ENCODE measurements around the gene ERCC6L2.

Gene ERCC6L2

DNA sequence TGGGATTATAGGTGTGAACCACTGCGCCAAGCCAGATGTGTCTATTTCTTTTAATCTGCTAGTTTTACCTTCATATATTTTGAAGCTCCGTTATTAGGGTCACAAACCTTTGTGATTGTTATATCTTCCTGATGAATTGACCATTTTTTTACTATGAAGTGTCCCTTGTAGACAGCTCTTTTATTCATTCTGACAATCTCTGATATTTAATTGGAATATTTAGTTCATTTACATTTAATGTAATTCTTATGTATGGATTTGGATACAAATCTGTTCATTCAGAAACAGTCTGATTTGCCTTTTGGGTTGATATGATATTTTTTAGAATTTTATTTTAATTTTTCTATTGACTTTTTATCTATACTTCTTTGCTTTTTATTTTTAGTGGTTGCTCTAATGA lies 17.2 kb downstream of the ERCC6L2 start:
- WGBS (ENCODE audit: extremely low coverage, insufficient coverage, insufficient read length), result no CpG with 5 or more reads among the region's 2 CpGs
- H3K79me1 ChIP-seq (ENCODE audit: low read length), result no peaks in the 10 kb centered on the region
- DNase-seq, result no peak
- no peaks in the 10 kb centered on the region for H3K79me2 ChIP-seq (ENCODE audit: control insufficient read depth, insufficient read depth, low read length, poor library complexity)
- H3K14ac ChIP-seq (ENCODE audit: low read length), result no peak overlapping the region
- H3K27ac ChIP-seq (ENCODE audit: low read depth, low read length), result no peak overlapping the region
- no peak overlapping the region for H3K4me2 ChIP-seq (ENCODE audit: low read length)
- H3K4ac ChIP-seq (ENCODE audit: low read depth, low read length), result no peak overlapping the region
- H3K9me3 ChIP-seq (ENCODE audit: insufficient read depth, low read depth, low read length), result no peaks in the 10 kb centered on the region
- H3K36me3 ChIP-seq (ENCODE audit: control insufficient read depth in 1 of 2, insufficient read depth in 2 of 2, low read length in 2 of 2), result peaks cover 0 to 1% of the 10 kb centered on the region in 2 experiments
- no peak overlapping the region for H4K8ac ChIP-seq (ENCODE audit: low read depth, low read length)
- no peak overlapping the region for H2BK12ac ChIP-seq (ENCODE audit: low read length)
- no peak overlapping the region for H2BK5ac ChIP-seq (ENCODE audit: low read depth, low read length, poor library complexity)
- no peak overlapping the region for H4K91ac ChIP-seq (ENCODE audit: low read depth, low read length)
- H2BK120ac ChIP-seq (ENCODE audit: insufficient read depth, low read length, poor library complexity), result no peak overlapping the region
- no peak overlapping the region for H4K12ac ChIP-seq (ENCODE audit: low read depth, low read length)
- H3K9ac ChIP-seq (ENCODE audit: low read length), result no peak overlapping the region
- no peaks in the 10 kb centered on the region for H3K27me3 ChIP-seq (ENCODE audit: insufficient read depth, low read length)
- no peak overlapping the region for H2AFZ ChIP-seq (ENCODE audit: insufficient read depth, low read length, poor library complexity)
- no peak overlapping the region for H3K18ac ChIP-seq (ENCODE audit: low read length)
- H3K23ac ChIP-seq (ENCODE audit: low read length), result no peak overlapping the region
- no peaks in the 10 kb centered on the region for H3K4me1 ChIP-seq (ENCODE audit: control insufficient read depth in 1 of 2, insufficient read depth in 2 of 2, low read length in 2 of 2)
- no peak overlapping the region for H3K4me3 ChIP-seq (ENCODE audit: low read depth, low read length)
- no peak overlapping the region for H2AK5ac ChIP-seq (ENCODE audit: low read length)

DNA sequence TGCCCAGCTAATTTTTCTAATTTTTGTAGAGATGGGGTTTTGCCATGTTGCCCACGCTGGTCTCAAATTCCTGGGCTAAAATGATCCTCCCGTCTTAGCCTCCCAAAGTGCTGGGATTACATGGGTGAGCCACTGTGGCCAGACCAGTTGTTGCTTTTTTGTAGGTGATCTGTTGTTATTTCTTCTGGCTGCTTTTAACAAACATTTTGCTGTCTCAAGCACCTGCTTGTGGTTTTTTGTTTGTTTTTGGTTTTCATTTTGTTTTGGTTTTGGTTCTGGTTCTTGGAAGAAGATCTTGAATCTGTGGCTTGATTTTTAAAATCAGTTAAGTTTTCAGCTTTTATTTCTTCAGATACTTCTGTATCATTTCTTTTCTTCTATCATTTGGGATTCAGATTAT lies 21.1 kb downstream of the ERCC6L2 start:
- Histone ChIP-seq H4K8ac (ENCODE audit: low read depth, low read length) (no peak overlapping the region), H3K79me2 (ENCODE audit: control insufficient read depth, insufficient read depth, low read length, poor library complexity) (no peaks in the 10 kb centered on the region), H4K91ac (ENCODE audit: low read depth, low read length) (no peak overlapping the region), H3K4ac (ENCODE audit: low read depth, low read length) (no peak overlapping the region), H3K9me3 (ENCODE audit: insufficient read depth, low read depth, low read length) (no peaks in the 10 kb centered on the region), H3K9ac (ENCODE audit: low read length) (no peak overlapping the region), H3K36me3 (ENCODE audit: control insufficient read depth in 1 of 2, insufficient read depth in 2 of 2, low read length in 2 of 2) (peaks cover 1 to 6% of the 10 kb centered on the region in 2 experiments), H2AFZ (ENCODE audit: insufficient read depth, low read length, poor library complexity) (no peak overlapping the region), H3K79me1 (ENCODE audit: low read length) (no peaks in the 10 kb centered on the region), H3K14ac (ENCODE audit: low read length) (no peak overlapping the region), H3K27me3 (ENCODE audit: insufficient read depth, low read length) (no peaks in the 10 kb centered on the region), H2BK120ac (ENCODE audit: insufficient read depth, low read length, poor library complexity) (no peak overlapping the region), H2BK5ac (ENCODE audit: low read depth, low read length, poor library complexity) (no peak overlapping the region), H3K4me2 (ENCODE audit: low read length) (no peak overlapping the region), H3K27ac (ENCODE audit: low read depth, low read length) (no peak overlapping the region), H2AK5ac (ENCODE audit: low read length) (no peak overlapping the region), H3K4me3 (ENCODE audit: low read depth, low read length) (no peak overlapping the region), H3K18ac (ENCODE audit: low read length) (no peak overlapping the region), H3K23ac (ENCODE audit: low read length) (no peak overlapping the region), H2BK12ac (ENCODE audit: low read length) (no peak overlapping the region), H4K12ac (ENCODE audit: low read depth, low read length) (no peak overlapping the region), H3K4me1 (ENCODE audit: control insufficient read depth in 1 of 2, insufficient read depth in 2 of 2, low read length in 2 of 2) (no peaks in the 10 kb centered on the region)
- no peak for DNase-seq
- WGBS (ENCODE audit: extremely low coverage, insufficient coverage, insufficient read length), result no CpG with 5 or more reads among the region's 2 CpGs

DNA sequence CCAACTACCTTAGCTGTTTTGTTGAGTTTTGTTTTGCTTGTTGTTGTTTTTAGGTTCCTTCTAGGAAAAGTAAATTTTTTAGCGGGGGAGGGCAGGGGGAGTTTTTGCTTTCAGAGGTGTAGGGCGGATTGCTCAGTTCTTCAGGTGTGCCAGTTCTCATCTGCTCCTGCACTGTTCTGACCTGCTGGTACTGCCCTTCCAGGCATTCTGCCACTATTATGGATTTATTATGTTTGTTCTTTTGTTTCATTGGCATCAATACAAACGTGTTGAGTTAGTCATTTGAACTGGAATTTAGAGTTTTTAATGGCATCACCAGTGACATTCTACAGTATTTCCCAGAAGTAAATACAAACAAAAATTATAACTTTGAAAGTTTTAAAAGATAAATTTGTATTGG lies 26.0 kb downstream of the ERCC6L2 start:
- no CpG with 5 or more reads among the region's 3 CpGs for WGBS (ENCODE audit: extremely low coverage, insufficient coverage, insufficient read length)
- Histone ChIP-seq H3K9me3 (ENCODE audit: insufficient read depth, low read depth, low read length) (no peaks in the 10 kb centered on the region), H3K36me3 (ENCODE audit: control insufficient read depth in 1 of 2, insufficient read depth in 2 of 2, low read length in 2 of 2) (peaks cover 0 to 6% of the 10 kb centered on the region in 2 experiments), H3K4ac (ENCODE audit: low read depth, low read length) (no peak overlapping the region), H3K79me2 (ENCODE audit: control insufficient read depth, insufficient read depth, low read length, poor library complexity) (no peaks in the 10 kb centered on the region), H2BK120ac (ENCODE audit: insufficient read depth, low read length, poor library complexity) (no peak overlapping the region), H4K8ac (ENCODE audit: low read depth, low read length) (no peak overlapping the region), H3K4me3 (ENCODE audit: low read depth, low read length) (no peak overlapping the region), H4K91ac (ENCODE audit: low read depth, low read length) (no peak overlapping the region), H2AFZ (ENCODE audit: insufficient read depth, low read length, poor library complexity) (no peak overlapping the region), H2AK5ac (ENCODE audit: low read length) (no peak overlapping the region), H2BK12ac (ENCODE audit: low read length) (no peak overlapping the region), H4K12ac (ENCODE audit: low read depth, low read length) (no peak overlapping the region), H3K18ac (ENCODE audit: low read length) (no peak overlapping the region), H3K23ac (ENCODE audit: low read length) (no peak overlapping the region), H3K4me2 (ENCODE audit: low read length) (no peak overlapping the region), H2BK5ac (ENCODE audit: low read depth, low read length, poor library complexity) (no peak overlapping the region), H3K4me1 (ENCODE audit: control insufficient read depth in 1 of 2, insufficient read depth in 2 of 2, low read length in 2 of 2) (no peaks in the 10 kb centered on the region), H3K14ac (ENCODE audit: low read length) (no peak overlapping the region), H3K9ac (ENCODE audit: low read length) (no peak overlapping the region), H3K27me3 (ENCODE audit: insufficient read depth, low read length) (no peaks in the 10 kb centered on the region), H3K27ac (ENCODE audit: low read depth, low read length) (no peak overlapping the region), H3K79me1 (ENCODE audit: low read length) (no peaks in the 10 kb centered on the region)
- DNase-seq, result no peak

DNA sequence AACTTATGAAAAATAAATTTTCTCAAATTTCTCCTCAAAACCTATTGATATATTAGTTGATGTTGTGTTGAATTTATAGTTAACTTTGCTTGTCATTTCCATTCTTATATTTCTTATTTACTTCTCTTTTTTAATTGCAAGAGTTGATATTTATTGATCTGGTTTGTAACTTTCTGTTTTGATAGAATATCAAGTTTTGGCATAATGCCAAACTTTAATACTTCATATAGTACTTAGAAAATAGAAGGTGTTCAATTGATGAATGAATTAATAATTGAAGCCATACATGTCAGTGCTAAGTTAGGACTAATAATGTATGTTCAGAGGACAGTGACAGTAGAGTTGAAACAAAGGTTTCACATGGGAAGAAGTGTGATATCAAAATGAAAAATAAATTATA lies 27.9 kb downstream of the ERCC6L2 start:
- H2BK12ac ChIP-seq (ENCODE audit: low read length), result no peak overlapping the region
- no peak overlapping the region for H4K12ac ChIP-seq (ENCODE audit: low read depth, low read length)
- no peak overlapping the region for H3K4ac ChIP-seq (ENCODE audit: low read depth, low read length)
- no peaks in the 10 kb centered on the region for H3K79me1 ChIP-seq (ENCODE audit: low read length)
- no peak overlapping the region for H4K8ac ChIP-seq (ENCODE audit: low read depth, low read length)
- peaks cover 2 to 6% of the 10 kb centered on the region in 2 experiments for H3K36me3 ChIP-seq (ENCODE audit: control insufficient read depth in 1 of 2, insufficient read depth in 2 of 2, low read length in 2 of 2)
- H3K18ac ChIP-seq (ENCODE audit: low read length), result no peak overlapping the region
- no peak overlapping the region for H3K23ac ChIP-seq (ENCODE audit: low read length)
- no peak overlapping the region for H3K27ac ChIP-seq (ENCODE audit: low read depth, low read length)
- H2AFZ ChIP-seq (ENCODE audit: insufficient read depth, low read length, poor library complexity), result no peak overlapping the region
- H3K79me2 ChIP-seq (ENCODE audit: control insufficient read depth, insufficient read depth, low read length, poor library complexity), result no peaks in the 10 kb centered on the region
- H3K4me1 ChIP-seq (ENCODE audit: control insufficient read depth in 1 of 2, insufficient read depth in 2 of 2, low read length in 2 of 2), result no peaks in the 10 kb centered on the region
- no peak overlapping the region for H2BK5ac ChIP-seq (ENCODE audit: low read depth, low read length, poor library complexity)
- no peak overlapping the region for H3K4me2 ChIP-seq (ENCODE audit: low read length)
- H4K91ac ChIP-seq (ENCODE audit: low read depth, low read length), result no peak overlapping the region
- no peak for DNase-seq
- no peak overlapping the region for H2BK120ac ChIP-seq (ENCODE audit: insufficient read depth, low read length, poor library complexity)
- H3K14ac ChIP-seq (ENCODE audit: low read length), result no peak overlapping the region
- no peaks in the 10 kb centered on the region for H3K27me3 ChIP-seq (ENCODE audit: insufficient read depth, low read length)
- H3K9me3 ChIP-seq (ENCODE audit: insufficient read depth, low read depth, low read length), result no peaks in the 10 kb centered on the region
- no peak overlapping the region for H3K9ac ChIP-seq (ENCODE audit: low read length)
- no peak overlapping the region for H2AK5ac ChIP-seq (ENCODE audit: low read length)
- H3K4me3 ChIP-seq (ENCODE audit: low read depth, low read length), result no peak overlapping the region

All from trophoblast cell (in vitro differentiated cells and primary cell).